ENCODE data around the gene RETREG1.
A peak's percentile ranks its signal among the peaks of the same experiment; 100 is the strongest.

The RETREG1 gene

DNA sequence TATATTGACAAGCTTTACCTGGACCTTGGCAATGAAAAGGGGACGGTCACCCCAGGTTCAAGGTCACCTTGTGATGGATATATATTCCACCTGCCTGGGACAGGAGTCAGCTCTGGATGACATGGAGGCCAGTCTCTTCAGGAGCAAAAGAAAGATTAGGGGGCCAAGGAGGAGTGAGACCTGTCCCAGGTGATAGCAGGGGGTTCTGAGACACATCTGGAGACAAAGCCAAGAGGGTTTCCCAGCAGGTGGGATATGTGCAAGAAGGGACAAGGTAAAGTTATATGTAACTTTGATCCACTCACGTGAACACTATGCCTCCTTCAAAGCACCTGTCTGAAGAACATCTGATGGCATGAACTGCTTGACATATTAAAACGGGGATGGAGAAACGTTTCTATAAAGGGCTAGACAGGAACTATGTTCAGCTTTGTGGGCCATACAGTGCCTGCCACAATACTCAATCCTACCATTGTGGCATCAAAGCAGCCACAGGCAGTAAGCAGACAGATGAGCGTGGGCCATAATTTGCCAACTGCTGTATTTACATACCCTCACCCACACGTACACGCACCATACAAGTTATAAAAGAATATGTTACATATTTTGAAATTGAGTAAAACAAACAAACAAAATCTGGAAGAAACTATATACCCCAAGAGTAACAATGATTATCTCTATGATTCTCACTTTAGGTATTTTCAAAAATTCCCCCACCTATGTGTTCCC lies 88.3 kb downstream of the RETREG1 start:
- FAIRE-seq, result no peak
- TF ChIP-seq POLR2A (IDR thresholded peaks at IDR 0.05; ENCODE audit: low read depth, low read length), result no peak

DNA sequence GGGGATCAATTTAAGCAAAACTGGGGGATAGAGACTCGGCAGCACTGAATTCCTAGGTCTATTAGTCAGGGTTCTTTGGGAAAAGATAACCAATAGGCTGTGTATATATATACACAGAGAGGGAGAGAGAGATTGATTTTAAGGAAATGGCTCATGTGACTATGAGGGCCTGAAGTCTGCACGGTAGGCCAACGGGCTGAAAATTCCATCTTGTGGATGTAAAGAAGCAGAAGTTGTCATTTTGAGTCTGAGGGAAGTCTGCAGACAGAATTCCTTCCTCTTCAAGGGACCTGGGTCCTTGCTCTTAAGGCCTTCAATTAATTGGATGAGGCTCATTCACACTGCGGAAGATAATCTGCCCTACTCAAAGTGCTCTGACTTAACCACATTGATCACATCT lies 91.1 kb downstream of the RETREG1 start:
- DNase-seq (ENCODE audit: insufficient read length, low spot score) (no peak), FAIRE-seq (no peak)
- no peak for TF ChIP-seq POLR2A (IDR thresholded peaks at IDR 0.05; ENCODE audit: low read depth, low read length)

More for the DNA sequence above, 88.3 kb downstream of the RETREG1 start:
- no peak for DNase-seq (ENCODE audit: insufficient read length, low spot score)

DNA sequence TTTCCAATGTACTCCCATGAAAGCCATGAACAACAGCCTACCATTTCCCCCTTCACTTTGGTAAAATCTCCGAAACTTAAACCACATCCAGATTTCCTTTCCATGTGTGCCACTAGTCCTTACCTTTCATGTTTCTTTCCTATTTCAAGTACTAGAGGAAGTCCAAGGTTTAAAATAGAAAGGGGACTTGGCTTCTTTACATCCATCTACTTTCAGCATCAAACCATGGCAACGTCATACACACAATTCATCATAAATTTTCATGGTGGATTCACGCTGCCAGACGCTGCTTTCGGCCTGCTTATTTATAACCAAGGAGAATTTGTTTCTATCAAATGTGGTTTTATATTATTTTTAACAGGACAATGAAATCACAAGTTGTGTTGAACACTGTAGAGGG lies 92.5 kb downstream of the RETREG1 start:
- no peak for DNase-seq (ENCODE audit: insufficient read length, low spot score)
- no peak for FAIRE-seq
- no peak for TF ChIP-seq POLR2A (IDR thresholded peaks at IDR 0.05; ENCODE audit: low read depth, low read length)

DNA sequence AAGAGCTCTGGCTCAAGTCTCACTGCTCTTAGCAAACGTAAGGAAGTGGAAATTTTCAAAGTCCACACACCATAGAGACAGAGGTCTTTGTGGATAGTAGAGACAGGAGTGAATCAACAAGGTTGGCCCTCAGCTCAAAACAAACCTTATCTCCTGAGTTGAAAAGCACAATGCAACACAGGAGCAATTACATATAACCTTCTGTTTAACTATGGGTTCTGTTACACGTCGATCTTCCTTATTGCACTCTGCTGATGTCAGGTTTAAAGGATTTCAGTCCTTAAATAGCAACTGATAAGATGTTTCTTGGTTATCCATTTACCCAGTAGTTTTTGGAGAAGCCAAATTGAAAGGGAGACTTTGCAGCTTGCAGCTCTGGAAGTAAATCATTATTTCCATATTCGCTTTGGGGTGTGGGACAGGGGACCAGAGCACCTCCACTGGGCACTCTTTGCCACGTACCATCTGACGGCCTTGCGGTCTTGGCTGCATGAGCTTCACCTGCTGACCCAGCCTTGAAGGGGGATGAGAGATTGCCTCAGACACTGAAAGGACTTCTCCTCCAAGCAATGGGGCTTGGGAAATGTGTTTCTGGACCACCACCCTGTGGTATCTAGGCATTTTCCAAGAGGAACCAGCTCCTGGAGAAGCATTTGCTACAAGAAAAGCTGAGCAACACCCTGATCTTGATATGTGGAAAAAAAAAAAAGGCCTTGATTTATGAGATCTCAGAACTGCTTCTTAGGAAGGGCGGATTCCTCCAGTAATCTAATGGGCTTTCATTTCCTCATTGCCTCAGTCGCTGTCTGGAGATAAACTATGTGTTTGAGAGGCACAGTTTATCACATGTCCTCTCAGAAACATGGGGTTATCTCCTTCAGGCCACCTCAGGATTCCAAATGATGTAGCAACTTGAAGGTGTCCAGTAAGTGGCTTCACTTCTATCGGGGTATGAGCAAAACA lies 95.0 kb downstream of the RETREG1 start:
- DNase-seq (ENCODE audit: insufficient read length, low spot score) (no peak), FAIRE-seq (no peak)
- no peak for TF ChIP-seq POLR2A (IDR thresholded peaks at IDR 0.05; ENCODE audit: low read depth, low read length)

DNA sequence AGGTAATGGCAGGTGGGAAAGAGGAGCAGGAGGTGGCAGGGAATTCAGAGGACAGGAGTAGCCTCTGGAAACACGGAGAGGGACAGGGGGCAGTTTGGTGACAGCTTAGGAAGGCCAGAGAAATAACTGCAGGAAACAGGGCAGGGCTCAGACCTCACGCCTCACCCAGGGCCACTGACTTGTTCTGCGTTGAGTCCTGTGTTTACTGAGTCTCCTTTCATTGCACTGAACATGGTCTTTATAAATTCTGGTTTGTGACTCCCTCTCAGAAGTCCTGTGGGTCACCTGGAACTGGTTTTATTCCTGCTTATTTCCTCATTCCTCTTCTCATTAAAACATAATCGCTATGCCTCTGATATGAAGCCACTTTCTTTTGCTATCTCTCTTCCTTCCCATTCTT lies 96.0 kb downstream of the RETREG1 start:
- no peak for TF ChIP-seq POLR2A (IDR thresholded peaks at IDR 0.05; ENCODE audit: low read depth, low read length)
- no peak for DNase-seq (ENCODE audit: insufficient read length, low spot score)
- FAIRE-seq, result no peak

DNA sequence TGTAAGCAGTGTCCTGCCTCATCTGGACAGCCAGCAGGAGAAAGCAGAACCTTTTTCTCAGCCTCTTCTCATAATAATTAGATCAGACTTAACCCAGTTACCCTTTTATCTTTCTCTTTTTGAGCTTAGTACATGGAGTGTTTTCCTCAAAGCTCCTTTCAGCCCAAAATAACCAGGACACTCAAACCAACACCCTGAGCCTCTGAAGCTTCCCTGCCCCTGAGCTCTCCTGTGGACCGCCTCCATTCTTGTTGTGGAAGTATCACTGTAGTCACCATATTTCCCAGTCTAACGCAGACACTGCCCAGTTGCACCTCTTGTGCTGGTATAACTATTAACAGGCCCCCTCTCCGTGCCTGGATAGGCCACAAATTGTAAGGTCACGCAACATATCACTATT lies 97.4 kb downstream of the RETREG1 start:
- no peak for FAIRE-seq
- DNase-seq (ENCODE audit: insufficient read length, low spot score), result no peak
- TF ChIP-seq POLR2A (IDR thresholded peaks at IDR 0.05; ENCODE audit: low read depth, low read length), result no peak

DNA sequence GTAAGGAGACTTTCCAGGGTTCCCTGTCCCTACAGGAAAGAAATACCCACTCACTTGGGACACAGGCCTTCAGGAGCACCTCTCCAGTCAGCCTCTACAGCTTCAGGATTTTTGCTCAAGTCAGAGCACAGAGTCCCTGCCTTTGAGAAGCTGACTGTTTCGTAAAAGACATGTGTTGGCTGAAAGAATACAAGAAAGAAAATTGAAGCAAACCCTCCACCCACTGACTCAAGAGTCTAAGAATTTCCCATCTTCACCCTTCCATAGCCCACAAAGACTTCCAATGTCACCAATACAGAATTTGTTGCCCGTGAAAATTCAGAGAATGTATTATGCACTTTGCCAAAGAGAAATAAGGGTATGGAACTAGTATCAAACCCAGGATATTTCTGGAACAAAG lies 98.2 kb downstream of the RETREG1 start:
- no peak for FAIRE-seq
- no peak for TF ChIP-seq POLR2A (IDR thresholded peaks at IDR 0.05; ENCODE audit: low read depth, low read length)
- DNase-seq (ENCODE audit: insufficient read length, low spot score), result no peak

DNA sequence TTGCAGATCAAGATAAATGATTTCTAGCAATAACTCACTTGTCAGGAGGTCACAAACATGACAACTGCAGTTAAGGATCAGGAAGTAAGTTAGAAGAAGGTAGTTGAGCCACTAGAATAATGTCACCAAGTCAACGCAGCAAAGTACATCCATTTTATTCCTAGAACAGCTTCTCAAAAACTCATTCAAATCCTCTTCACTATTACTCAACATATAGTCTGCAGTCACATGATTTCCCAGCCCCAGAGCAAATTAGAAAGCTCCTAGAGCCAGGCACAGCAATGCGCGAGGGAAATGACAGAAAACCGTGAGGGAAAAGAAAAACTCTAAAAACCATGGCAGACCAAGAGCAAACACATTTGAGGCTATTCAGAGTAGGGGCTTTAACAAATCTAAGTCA lies 101.3 kb downstream of the RETREG1 start:
- no peak for DNase-seq (ENCODE audit: insufficient read length, low spot score)
- FAIRE-seq, result peak; percentile 43
- no peak for TF ChIP-seq POLR2A (IDR thresholded peaks at IDR 0.05; ENCODE audit: low read depth, low read length)

DNA sequence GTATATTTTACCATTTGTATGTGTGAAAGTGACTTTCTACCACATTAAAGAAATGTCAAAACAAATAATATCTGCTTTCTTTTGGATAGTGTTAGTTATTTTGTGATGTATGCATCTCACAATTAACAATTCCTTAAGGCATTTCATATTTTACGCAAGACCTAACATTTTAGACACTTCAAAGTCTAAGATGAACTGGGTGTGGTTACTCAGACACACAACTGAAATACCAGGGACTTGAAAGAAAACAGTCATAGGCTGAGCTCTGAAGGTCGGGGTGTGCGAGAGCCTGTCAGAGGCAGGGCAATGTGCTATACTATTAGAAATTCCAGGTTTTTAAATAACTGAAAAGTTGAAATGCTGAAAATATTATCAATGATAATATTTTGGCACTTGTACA lies 106.7 kb downstream of the RETREG1 start:
- FAIRE-seq, result no peak
- TF ChIP-seq POLR2A (IDR thresholded peaks at IDR 0.05; ENCODE audit: low read depth, low read length), result no peak
- DNase-seq (ENCODE audit: insufficient read length, low spot score), result no peak

DNA sequence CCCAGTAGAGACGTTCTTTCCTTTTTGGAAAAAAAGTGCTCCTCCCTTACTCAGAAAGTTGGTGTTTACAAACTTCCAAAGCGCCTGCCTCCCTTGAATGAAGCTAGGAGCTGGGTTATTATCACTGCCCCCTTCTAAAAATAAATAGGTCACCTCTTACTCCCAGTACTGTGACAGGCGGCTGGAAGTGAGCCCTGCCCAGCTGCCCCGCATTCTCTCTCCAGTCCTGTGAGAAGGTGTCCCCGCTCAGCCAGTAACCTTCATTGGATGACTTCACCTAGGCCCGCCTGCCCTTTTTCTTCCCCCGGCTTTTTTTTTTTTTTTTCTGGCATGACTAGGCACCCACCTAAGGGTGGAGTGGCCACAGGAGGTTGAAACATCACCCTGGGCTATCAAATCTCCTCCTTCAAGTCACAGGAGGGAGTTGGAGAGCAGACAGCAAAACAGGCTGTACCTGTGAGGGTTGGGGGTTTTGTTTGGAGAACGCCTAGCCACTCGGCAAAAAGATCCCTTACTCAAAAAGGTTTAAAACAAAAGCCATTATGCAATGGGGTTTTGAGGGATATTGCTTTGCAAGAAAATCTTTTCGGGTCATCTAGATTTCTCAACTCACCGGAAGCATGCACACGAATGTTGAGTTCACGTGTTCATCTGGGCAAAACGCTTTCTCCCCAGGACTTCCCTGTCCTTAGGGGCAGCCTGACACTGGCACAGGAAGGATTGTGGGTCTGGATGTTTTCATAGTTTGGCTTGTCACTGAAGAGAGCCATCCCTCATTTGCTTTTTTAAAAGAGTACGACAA lies 107.9 kb downstream of the RETREG1 start:
- DNase-seq (ENCODE audit: insufficient read length, low spot score), result peak; percentile 82
- peak; percentile 82 for FAIRE-seq
- no peak for TF ChIP-seq POLR2A (IDR thresholded peaks at IDR 0.05; ENCODE audit: low read depth, low read length)

DNA sequence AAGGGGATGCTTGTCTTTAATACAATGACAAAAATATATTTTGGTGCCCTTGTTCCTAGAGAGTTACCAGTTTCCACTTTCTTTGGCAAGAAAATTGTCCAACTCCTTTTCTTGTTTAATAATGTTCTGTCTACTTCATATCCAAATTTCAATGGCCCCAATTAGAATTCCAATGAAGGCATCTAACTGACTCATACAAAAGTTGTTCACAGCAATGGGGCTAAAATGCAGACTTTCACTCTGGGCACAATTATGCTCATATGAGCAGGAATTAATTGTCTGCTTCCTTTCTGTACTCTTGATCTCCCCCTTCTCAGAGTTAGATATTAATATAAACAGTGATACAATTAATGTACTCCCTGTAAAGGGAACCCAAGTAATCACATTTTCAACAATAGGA lies 109.1 kb downstream of the RETREG1 start:
- no peak for TF ChIP-seq POLR2A (IDR thresholded peaks at IDR 0.05; ENCODE audit: low read depth, low read length)
- FAIRE-seq, result no peak
- DNase-seq (ENCODE audit: insufficient read length, low spot score), result no peak

DNA sequence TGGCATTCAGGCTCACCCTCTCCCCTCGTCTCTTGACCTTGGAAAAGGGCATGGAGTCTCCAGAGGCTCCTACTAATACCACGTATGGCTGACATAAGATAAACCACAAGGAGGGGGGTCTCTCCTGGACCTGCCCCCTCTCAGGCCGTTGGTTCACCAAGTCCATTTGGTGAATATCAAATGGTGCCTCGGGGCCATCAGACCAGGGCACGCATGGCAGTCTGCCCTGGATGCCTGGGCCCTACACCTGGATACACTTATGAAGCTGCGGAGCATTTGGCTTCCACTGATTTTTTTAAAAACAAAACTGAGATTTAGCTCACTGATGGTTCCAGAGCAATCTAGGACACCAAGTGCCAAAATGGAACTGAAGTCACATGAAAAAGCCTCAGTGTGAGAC lies 110.9 kb downstream of the RETREG1 start:
- FAIRE-seq (no peak), DNase-seq (ENCODE audit: insufficient read length, low spot score) (no peak)
- TF ChIP-seq POLR2A (IDR thresholded peaks at IDR 0.05; ENCODE audit: low read depth, low read length), result no peak

DNA sequence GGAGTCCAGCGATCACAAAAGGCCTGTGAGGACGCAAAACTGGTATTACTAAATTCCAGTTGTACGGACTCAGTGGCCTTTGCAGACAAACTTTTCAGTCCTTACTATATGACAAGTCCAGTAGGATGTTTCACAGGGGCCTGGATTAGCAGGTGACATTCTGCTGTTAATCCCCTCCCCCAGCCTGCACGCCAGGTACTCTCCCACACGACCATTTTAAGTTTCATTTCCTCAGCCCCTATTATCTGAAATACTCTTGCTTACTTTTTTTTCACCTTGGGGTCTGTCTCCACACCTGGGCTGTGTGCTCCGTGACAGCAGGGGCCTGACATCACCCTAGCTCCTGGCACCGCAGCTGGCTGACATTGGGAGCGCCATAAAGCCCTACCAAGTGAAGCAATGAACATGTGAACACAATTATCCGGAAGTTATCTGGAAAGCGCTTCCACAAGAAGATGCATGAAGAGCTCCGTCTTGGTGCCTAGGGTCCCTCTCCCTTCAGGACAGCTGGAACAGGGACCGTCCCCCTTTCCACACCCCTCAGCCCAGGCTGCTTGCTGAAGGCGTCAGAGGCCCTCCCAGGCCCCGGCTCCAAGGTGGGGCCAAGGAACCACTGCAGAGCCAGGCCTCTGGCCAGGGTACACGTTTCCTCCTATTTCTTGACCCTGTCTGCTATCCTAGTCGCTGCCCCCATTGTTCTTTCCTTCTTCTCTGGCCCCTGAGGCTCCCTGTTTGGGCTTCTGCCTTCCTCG lies 111.5 kb downstream of the RETREG1 start:
- FAIRE-seq (no peak), DNase-seq (ENCODE audit: insufficient read length, low spot score) (no peak)
- TF ChIP-seq POLR2A (IDR thresholded peaks at IDR 0.05; ENCODE audit: low read depth, low read length), result no peak
